T-helper 1 cell (primary cell): Measurements from ENCODE around the gene ETF1.

Experiments
- DNase-seq, 5 donors: peaks; one replicate each; pipeline ENCODE4 v3.0.0-alpha.2; 2012 to 2020
- total RNA-seq, 4 donors: gene quantifications; one replicate each; lab custom pipeline; 2026; lab: John Stamatoyannopoulos, UW

The ETF1 gene
- total RNA-seq = 148 to 324 (median 215) reads per million in 4 donors

- DNase-seq = peak; percentile 99 to 100 (median 100)
These were observed at the start of gene ETF1 for GRCh38 chr5:138542956-138543729. ETF1 (minus strand) TSS chr5:138543236; CDS start chr5:138542918, 318 bp downstream.

GRCh38 chr5:138588013-138588788, 45.2 kb upstream of the ETF1 start:
- no peak for DNase-seq

GRCh38 chr5:138585157-138585556, 42.1 kb upstream of the ETF1 start:
- DNase-seq = no peak

- no peak for DNase-seq
These were observed 41.1 kb upstream of the ETF1 start for GRCh38 chr5:138583984-138584637.

DNA sequence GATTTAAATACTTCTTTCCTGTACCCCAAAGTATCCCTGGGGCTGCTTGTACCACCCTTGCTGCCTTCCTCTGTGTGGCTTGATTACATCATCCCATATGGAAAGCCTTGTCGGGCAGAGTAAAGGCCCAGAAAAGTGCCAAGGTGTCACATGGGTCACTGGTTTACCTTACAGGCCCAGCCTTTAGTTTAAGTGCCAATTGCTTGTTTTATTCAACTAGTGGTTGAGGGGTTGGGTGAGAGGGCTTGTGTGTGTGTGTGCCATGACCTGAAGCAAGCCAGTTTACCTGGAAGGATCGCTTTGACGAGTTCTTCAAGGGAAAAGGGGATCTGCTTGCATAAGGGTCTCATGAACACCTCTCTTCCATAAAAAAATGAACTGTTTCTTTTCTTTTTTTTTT, 39.9 kb upstream of the ETF1 start:
- no peak for DNase-seq

GRCh38 chr5:138580777-138581176, 37.7 kb upstream of the ETF1 start:
- DNase-seq = no peak

DNA sequence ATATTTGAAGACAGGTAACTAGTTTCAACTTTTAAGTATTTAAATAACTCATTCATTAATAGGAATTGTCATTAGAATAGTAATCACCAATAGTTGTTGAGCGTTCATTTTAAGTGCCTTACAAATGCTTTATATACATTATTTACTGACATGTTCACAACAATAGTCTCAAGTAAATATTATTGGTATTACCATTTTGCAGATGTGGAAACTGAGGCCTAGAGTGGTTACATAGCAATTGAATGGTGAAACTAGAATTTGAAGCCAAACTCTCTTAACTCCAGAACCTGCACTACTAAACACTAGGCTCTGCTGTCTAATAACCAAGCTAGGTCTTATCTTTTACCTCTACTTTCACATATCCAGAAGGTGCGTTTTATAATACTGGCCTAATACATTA, 37.0 kb upstream of the ETF1 start:
- DNase-seq = no peak

- DNase-seq = no peak
These were observed 36.5 kb upstream of the ETF1 start for GRCh38 chr5:138579517-138579863.

DNA sequence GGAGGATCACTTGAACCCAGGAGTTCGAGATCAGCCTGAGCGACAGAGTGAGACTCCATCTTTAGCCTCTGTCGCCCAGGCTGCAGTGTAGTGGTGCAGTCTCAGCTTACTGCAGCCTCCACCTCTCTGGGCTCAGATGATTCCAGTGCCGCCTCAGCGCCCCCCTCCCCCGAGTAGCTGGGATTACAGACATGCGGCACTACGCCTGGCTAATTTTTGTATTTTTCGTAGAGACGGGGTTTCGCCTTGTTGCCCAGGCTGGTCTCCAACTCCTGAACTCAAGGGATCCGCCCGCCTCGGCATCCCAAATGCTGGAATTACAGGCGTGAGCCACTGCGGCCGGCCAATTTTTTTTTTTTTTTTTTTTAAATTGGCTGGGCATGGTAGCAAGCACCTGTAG, 34.4 kb upstream of the ETF1 start:
- DNase-seq = no peak

DNA sequence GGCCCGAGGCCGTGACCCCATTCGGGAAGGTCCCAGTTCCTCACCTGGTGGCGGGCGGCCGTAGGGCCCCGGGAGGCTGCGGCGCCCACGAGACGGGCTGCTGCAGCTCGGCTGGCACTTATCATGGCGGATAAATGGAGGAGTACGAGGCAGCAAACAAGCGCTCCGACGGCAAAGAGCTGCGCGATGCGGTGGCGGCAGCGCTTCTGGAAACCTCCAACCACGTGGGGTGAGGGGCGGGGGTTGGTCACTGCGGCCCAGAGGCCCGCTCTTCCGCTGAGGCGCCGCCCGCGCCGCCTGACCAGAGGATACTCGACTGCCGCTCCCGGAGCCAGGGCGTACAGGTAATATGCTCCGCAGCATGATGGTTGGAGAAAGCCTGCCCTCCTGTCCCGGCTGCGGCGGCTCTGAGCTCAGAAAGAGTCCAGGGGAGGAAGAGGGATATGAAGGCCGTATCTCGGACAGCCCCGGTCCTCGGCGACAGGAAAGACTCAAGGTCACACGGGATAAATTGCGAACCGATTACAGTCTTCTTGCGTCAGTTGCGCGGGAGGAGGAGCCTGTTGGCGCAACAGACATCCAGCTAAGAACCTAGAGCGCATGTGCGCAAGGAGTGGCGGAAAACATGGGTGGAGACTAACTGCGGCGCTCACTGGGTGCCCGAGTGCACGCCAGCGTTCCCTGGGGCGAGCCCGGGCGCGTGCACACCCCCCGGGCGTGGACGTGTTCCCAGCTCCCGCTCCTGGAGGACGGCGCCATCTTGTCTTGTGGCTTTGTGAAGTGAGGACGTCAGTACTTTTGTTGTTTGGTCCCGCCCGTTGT, 32.4 kb upstream of the ETF1 start, which contains the start of gene HSPA9:
TSS of gene HSPA9 (minus strand) at position 208 of the 822 bp plus-strand sequence. CDS start at position 125, 83 bp downstream.
- DNase-seq = peak; percentile 93 to 100 (median 95)

- no peak for DNase-seq
These were observed 31.7 kb upstream of the ETF1 start for GRCh38 chr5:138574744-138575193.

DNA sequence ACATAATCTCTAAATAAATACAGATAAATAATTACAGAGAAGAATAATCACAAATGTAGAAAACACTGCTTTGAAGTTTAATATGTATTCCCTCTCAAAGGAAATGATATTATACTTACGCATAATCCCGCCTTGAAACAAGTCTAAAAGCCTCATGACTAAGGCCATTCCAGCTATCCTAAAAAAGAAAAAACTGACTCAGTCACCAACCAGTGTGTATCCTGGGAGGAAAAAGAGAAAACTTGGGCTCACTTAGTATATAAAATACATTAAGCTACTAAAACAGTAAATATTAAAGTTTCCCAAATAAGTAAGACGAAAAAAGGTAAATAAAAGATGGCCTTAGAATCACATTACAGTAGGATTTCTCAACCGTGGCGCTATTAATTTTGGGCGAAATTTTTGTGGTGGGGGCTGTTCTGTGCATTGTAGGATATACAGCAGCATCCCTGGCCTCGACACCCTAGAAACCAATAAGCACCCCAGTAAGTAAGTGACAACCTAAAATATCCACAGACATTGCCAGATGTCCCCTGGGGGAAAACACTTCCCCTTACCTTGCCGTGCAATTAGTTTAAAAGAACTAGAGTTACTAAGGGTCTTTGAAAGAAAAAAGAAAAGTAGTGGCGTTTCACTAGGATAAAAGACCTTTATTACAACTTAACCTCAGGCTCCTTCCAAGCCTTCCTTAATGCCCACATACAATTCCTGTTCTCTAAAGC, 31.1 kb upstream of the ETF1 start:
- no peak for DNase-seq

DNA sequence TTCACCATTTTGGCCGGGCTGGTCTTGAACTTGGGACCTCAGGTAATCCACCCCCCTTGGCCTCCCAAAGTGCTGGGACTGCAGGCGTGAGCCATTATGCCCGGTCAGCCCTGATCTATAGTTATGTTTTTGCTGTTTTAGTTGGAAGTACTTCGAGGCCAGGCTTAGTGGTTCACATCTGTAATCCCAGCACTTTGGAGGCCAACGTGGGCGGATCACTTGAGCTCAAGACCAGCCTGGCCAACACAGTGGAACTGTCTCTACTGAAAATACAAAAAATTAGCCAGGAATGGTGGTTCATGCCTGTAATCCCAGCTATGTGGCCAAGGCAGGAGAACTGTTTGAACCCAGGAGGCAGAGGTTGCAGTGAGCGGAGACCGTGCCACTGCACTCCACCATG, 30.2 kb upstream of the ETF1 start:
- no peak for DNase-seq

GRCh38 chr5:138570871-138571270, 27.8 kb upstream of the ETF1 start:
- DNase-seq = no peak

GRCh38 chr5:138569782-138570181, 26.7 kb upstream of the ETF1 start:
- no peak for DNase-seq

DNA sequence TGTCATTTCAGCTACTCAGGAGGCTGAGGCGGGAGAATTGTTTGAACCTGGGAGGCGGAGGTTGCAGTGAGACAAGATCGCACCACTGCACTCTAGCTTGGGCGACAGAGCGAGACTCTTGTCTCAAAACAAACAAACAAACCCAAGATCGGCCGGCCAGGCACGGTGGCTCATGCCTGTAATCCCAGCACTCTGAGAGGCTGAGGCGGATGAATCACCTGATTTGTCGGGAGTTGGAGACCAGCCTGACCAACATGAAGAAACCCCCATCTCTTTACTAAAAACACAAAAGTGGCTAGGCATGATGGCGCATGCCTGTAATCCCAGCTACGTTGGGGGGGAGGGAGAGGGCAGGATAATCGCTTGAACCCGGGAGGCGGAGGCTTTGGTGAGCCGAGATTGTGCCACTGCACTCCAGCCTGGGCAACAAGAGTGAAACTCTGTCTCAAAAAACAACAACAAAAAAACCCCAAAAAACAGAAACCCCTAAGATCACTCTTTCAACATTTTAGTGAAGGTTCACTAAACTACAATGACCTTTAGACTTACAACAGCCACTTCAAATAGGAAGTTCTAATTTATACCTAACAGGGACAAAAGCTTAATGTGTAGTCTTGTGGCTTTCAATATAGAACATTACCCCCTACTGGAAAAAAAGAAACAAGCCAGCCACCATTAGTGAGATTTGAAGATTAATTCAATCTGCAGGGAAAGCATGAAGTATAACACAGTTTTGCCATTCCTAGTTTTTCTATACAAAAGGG, 25.2 kb upstream of the ETF1 start:
- no peak for DNase-seq

GRCh38 chr5:138566792-138567191, 23.8 kb upstream of the ETF1 start:
- DNase-seq = no peak

- DNase-seq = peak in 2 of 5 donors; percentile 26 to 63
These were observed 22.2 kb upstream of the ETF1 start for GRCh38 chr5:138565100-138565821.

- DNase-seq = no peak
These were observed 21.2 kb upstream of the ETF1 start for GRCh38 chr5:138564242-138564641.
